ENCODE measurements around the gene EEF2K.

DNA sequence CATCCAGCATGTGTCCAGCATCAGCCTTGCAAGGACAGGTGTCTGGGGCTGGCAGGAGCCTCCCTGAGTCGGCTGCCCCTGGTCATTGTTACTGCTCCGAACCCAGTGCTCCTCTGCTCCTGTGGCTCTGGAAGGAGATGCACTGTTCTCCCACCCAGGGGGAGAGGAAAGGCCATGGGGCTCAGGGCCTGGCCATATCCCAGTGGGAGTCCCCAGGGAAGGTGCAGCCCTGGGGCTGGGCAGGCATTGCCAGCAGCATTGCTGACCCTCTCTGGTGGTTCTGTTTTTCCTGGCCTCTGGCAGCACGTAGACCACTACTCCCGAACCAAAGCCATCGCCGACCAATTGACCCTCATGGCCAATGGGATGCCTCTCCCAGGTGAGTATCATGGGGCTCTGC, 34.1 kb upstream of the EEF2K start:
- TF ChIP-seq PATZ1 (CRISPR knock-in tag; IDR thresholded peaks at IDR 0.05; ENCODE audit: borderline replicate concordance), result no peak
- TF ChIP-seq, protein P1, sequence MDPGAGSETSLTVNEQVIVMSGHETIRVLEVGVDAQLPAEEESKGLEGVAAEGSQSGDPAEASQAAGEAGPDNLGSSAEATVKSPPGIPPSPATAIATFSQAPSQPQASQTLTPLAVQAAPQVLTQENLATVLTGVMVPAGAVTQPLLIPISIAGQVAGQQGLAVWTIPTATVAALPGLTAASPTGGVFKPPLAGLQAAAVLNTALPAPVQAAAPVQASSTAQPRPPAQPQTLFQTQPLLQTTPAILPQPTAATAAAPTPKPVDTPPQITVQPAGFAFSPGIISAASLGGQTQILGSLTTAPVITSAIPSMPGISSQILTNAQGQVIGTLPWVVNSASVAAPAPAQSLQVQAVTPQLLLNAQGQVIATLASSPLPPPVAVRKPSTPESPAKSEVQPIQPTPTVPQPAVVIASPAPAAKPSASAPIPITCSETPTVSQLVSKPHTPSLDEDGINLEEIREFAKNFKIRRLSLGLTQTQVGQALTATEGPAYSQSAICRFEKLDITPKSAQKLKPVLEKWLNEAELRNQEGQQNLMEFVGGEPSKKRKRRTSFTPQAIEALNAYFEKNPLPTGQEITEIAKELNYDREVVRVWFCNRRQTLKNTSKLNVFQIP (CRISPR knock-in tag; IDR thresholded peaks at IDR 0.05; ENCODE audit: borderline replicate concordance, low read depth), result no peak
- TF ChIP-seq ZNF8 (CRISPR knock-in tag; IDR thresholded peaks at IDR 0.05), result no peak
- TF ChIP-seq ISL1 (CRISPR knock-in tag; IDR thresholded peaks at IDR 0.05), result no peak
- TF ChIP-seq TOX (CRISPR knock-in tag; IDR thresholded peaks at IDR 0.05; ENCODE audit: borderline replicate concordance), result no peak
- TF ChIP-seq, protein P2, sequence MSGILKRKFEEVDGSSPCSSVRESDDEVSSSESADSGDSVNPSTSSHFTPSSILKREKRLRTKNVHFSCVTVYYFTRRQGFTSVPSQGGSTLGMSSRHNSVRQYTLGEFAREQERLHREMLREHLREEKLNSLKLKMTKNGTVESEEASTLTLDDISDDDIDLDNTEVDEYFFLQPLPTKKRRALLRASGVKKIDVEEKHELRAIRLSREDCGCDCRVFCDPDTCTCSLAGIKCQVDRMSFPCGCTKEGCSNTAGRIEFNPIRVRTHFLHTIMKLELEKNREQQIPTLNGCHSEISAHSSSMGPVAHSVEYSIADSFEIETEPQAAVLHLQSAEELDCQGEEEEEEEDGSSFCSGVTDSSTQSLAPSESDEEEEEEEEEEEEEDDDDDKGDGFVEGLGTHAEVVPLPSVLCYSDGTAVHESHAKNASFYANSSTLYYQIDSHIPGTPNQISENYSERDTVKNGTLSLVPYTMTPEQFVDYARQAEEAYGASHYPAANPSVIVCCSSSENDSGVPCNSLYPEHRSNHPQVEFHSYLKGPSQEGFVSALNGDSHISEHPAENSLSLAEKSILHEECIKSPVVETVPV (CRISPR knock-in tag; IDR thresholded peaks at IDR 0.05), result no peak
- no peak for TF ChIP-seq OSR1 (CRISPR knock-in tag; IDR thresholded peaks at IDR 0.05)
- no peak for TF ChIP-seq CSDC2 (CRISPR knock-in tag; IDR thresholded peaks at IDR 0.05)
- no peak for TF ChIP-seq SNAI2 (CRISPR knock-in tag; IDR thresholded peaks at IDR 0.05)
- no peak for TF ChIP-seq RARB (CRISPR knock-in tag; IDR thresholded peaks at IDR 0.05)
- TF ChIP-seq GLIS3 (CRISPR knock-in tag; IDR thresholded peaks at IDR 0.05), result no peak
- no peak for TF ChIP-seq ZFP3 (CRISPR knock-in tag; IDR thresholded peaks at IDR 0.05)
- TF ChIP-seq ZFP30 (CRISPR knock-in tag; IDR thresholded peaks at IDR 0.05), result no peak
- no peak for TF ChIP-seq ZC3H10 (CRISPR knock-in tag; IDR thresholded peaks at IDR 0.05)

Data from SK-N-SH treated with all-trans-retinoic acid at 6 μM for 48 hours (cell line).